ENCODE data around the gene ADCY10.

DNA sequence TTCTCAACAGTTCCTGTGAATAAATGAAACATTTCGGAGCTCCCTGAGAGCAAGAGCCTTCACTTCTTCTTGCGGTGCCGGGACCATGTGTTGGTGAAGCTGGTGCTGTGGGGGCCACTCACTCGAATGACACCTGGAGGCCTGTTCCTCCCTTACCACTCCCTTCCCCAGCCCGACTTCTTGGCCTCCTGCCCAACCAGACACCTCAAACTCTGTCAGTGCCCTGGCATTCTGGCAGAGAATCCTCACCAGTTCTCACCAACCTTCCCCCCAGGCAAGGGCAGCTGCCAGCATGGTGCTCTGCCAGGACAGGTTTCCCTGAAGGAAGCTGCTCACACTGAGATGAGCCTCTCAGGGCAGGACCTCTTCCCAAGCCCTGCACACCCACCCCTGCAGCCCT is 123.8 kb downstream of the ADCY10 start:
- TF ChIP-seq, protein P1, sequence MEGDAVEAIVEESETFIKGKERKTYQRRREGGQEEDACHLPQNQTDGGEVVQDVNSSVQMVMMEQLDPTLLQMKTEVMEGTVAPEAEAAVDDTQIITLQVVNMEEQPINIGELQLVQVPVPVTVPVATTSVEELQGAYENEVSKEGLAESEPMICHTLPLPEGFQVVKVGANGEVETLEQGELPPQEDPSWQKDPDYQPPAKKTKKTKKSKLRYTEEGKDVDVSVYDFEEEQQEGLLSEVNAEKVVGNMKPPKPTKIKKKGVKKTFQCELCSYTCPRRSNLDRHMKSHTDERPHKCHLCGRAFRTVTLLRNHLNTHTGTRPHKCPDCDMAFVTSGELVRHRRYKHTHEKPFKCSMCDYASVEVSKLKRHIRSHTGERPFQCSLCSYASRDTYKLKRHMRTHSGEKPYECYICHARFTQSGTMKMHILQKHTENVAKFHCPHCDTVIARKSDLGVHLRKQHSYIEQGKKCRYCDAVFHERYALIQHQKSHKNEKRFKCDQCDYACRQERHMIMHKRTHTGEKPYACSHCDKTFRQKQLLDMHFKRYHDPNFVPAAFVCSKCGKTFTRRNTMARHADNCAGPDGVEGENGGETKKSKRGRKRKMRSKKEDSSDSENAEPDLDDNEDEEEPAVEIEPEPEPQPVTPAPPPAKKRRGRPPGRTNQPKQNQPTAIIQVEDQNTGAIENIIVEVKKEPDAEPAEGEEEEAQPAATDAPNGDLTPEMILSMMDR (IDR thresholded peaks at IDR 0.05) = no peak
- no peak for TF ChIP-seq POLR2A (IDR thresholded peaks at IDR 0.05)
